Activated CD4-positive, alpha-beta T cell treated with anti-CD3 and anti-CD28 coated beads, Interleukin-2, amount 10 ng/mL, durations not matched to agents 7 days and 5 days (primary cell): ENCODE data around the gene DYNLT2B. TPM values are rescaled to one million over a fixed set of nuclear protein-coding genes. Genes with fewer than 3 reads are reported as not detected.
"Not testable (repeated sequence)": the region's sequence is repeated elsewhere in the genome, so short reads cannot be mapped to it uniquely, and the experiment has no call there.

ENCODE experiments used
- CTCF ChIA-PET: fragments of 350-600 bp; sonication (Branson Sonifier 250); formaldehyde crosslinking; loops from one replicate; lab custom pipeline; 2021; ENCODE audit warnings: antibody characterized with exemption; lab: Charles Lee
- POLR2A ChIA-PET: fragments of 350-600 bp; sonication (Branson Sonifier 250); formaldehyde crosslinking; loops from one replicate; lab custom pipeline; 2021; ENCODE audit warnings: antibody characterized with exemption; lab: Charles Lee
- DNase-seq: peaks from one replicate; pipeline ENCODE4 v3.0.0-alpha.2; 2020
- H3K27ac Mint-ChIP-seq: one replicate; pipeline ENCODE4 v1.8.0; 2021; ENCODE audit warnings: mild to moderate bottlenecking, moderate library complexity, mixed read lengths
- H3K27me3 Mint-ChIP-seq: one replicate; pipeline ENCODE4 v1.8.0; 2021; ENCODE audit warnings: mixed read lengths
- H3K36me3 Mint-ChIP-seq: one replicate; pipeline ENCODE4 v1.8.0; 2021; ENCODE audit warnings: low read depth, mixed read lengths
- H3K4me1 Mint-ChIP-seq: one replicate; pipeline ENCODE4 v1.8.0; 2021; ENCODE audit warnings: mixed read lengths
- H3K4me3 Mint-ChIP-seq: one replicate; pipeline ENCODE4 v1.8.0; 2021; ENCODE audit warnings: mild to moderate bottlenecking, moderate library complexity, mixed read lengths
- H3K9me3 Mint-ChIP-seq: one replicate; pipeline ENCODE4 v1.8.0; 2021; ENCODE audit warnings: mixed read lengths
- total RNA-seq, 2 experiments: library from RNA; stranded (reverse); gene quantifications; one replicate each; pipeline ENCODE4 v1.2.3, GENCODE V29; 2021

DYNLT2B gene
- total RNA-seq, 2 experiments from 2014 or later: 20.3 to 23.0 TPM

- H3K9me3 Mint-ChIP-seq: no peaks in the 10 kb centered on the region
- no peaks in the 10 kb centered on the region for H3K27me3 Mint-ChIP-seq
- DNase-seq: no peak
- H3K36me3 Mint-ChIP-seq: no peaks in the 10 kb centered on the region
- ChIA-PET POLR2A (no interaction called here), CTCF (interaction anchor here (0.6 to 1.2 kb wide), 5 partner anchors 8 to 502 kb away, joined by 3 to 5 read pairs (median 4); no protein-coding TSS in a partner anchor)
- peaks cover 21% of the 10 kb centered on the region for H3K4me1 Mint-ChIP-seq
- H3K27ac Mint-ChIP-seq: no peak overlapping the region
- no peak overlapping the region for H3K4me3 Mint-ChIP-seq
Observed at GRCh38 chr3:196320137-196320536, 2.1 kb upstream of the DYNLT2B start.

- H3K4me1 Mint-ChIP-seq: peaks cover 24% of the 10 kb centered on the region
- H3K36me3 Mint-ChIP-seq, H3K9me3 Mint-ChIP-seq, DNase-seq, H3K27me3 Mint-ChIP-seq: not testable (repeated sequence)
- H3K4me3 Mint-ChIP-seq: peak overlapping the region; percentile 93
- ChIA-PET CTCF (interaction anchor here (1.1 to 2.2 kb wide), 5 partner anchors 14 to 212 kb away, joined by 3 to 13 read pairs (median 3); no protein-coding TSS in a partner anchor), POLR2A (interaction anchor here (0.6 to 0.7 kb wide), 2 partner anchors 96 to 552 kb away, joined by 3 read pairs; no protein-coding TSS in a partner anchor)
- peak overlapping the region; percentile 99 for H3K27ac Mint-ChIP-seq
Observed at GRCh38 chr3:196316799-196317686, 997 bp downstream of the DYNLT2B start.

- H3K27ac Mint-ChIP-seq: peak overlapping the region; percentile 36
- no peak for DNase-seq
- H3K27me3 Mint-ChIP-seq: no peaks in the 10 kb centered on the region
- no peaks in the 10 kb centered on the region for H3K9me3 Mint-ChIP-seq
- peaks cover 7% of the 10 kb centered on the region for H3K36me3 Mint-ChIP-seq
- H3K4me1 Mint-ChIP-seq: peaks cover 20% of the 10 kb centered on the region
- ChIA-PET POLR2A (no interaction called here), CTCF (interaction anchor here (2.0 kb wide), 1 partner anchor 12 kb away, joined by 7 read pairs; no protein-coding TSS in a partner anchor)
- no peak overlapping the region for H3K4me3 Mint-ChIP-seq
Observed at GRCh38 chr3:196315821-196316220, 2.2 kb downstream of the DYNLT2B start.

- no peaks in the 10 kb centered on the region for H3K9me3 Mint-ChIP-seq
- no peak overlapping the region for H3K4me3 Mint-ChIP-seq
- H3K36me3 Mint-ChIP-seq: peaks cover 7% of the 10 kb centered on the region
- H3K27me3 Mint-ChIP-seq: no peaks in the 10 kb centered on the region
- POLR2A ChIA-PET: no interaction called here
- CTCF ChIA-PET: interaction anchor here (2.0 kb wide), 1 partner anchor 11 kb away, joined by 7 read pairs; no protein-coding TSS in a partner anchor
- peaks cover 20% of the 10 kb centered on the region for H3K4me1 Mint-ChIP-seq
- no peak for DNase-seq
- no peak overlapping the region for H3K27ac Mint-ChIP-seq
Observed at GRCh38 chr3:196314597-196314996, 3.4 kb downstream of the DYNLT2B start.

- DNase-seq, H3K27ac Mint-ChIP-seq, POLR2A ChIA-PET, H3K9me3 Mint-ChIP-seq, H3K4me3 Mint-ChIP-seq, H3K27me3 Mint-ChIP-seq, H3K36me3 Mint-ChIP-seq: not testable (repeated sequence)
- H3K4me1 Mint-ChIP-seq: peaks cover 15% of the 10 kb centered on the region
- CTCF ChIA-PET: interaction anchor here (2.0 kb wide), 1 partner anchor 10 kb away, joined by 7 read pairs; no protein-coding TSS in a partner anchor
Observed at GRCh38 chr3:196314086-196314485, 4.0 kb downstream of the DYNLT2B start.

- DNase-seq, POLR2A ChIA-PET, H3K4me3 Mint-ChIP-seq, H3K9me3 Mint-ChIP-seq, H3K27me3 Mint-ChIP-seq, H3K27ac Mint-ChIP-seq: not testable (repeated sequence)
- H3K4me1 Mint-ChIP-seq: peaks cover 11% of the 10 kb centered on the region
- CTCF ChIA-PET: interaction anchor here (1.4 kb wide), 1 partner anchor 15 kb away, joined by 3 read pairs; the partner anchor contains the start of gene DYNLT2B
- H3K36me3 Mint-ChIP-seq: peaks cover 26% of the 10 kb centered on the region
Observed at GRCh38 chr3:196302960-196303359, 15.1 kb downstream of the DYNLT2B start.

GRCh38 chr3:196302551-196302950 lies 15.5 kb downstream of the DYNLT2B start:
- CTCF ChIA-PET: interaction anchor here (1.4 kb wide), 1 partner anchor 15 kb away, joined by 3 read pairs; the partner anchor contains the start of gene DYNLT2B
- POLR2A ChIA-PET, DNase-seq, H3K27me3 Mint-ChIP-seq, H3K27ac Mint-ChIP-seq, H3K4me3 Mint-ChIP-seq, H3K9me3 Mint-ChIP-seq: not testable (repeated sequence)
- H3K4me1 Mint-ChIP-seq: peaks cover 11% of the 10 kb centered on the region
- H3K36me3 Mint-ChIP-seq: peaks cover 26% of the 10 kb centered on the region

GRCh38 chr3:196298521-196298920 lies 19.5 kb downstream of the DYNLT2B start:
- no peaks in the 10 kb centered on the region for H3K27me3 Mint-ChIP-seq
- no peaks in the 10 kb centered on the region for H3K9me3 Mint-ChIP-seq
- H3K27ac Mint-ChIP-seq: no peak overlapping the region
- ChIA-PET CTCF (interaction anchor here (0.6 kb wide), 1 partner anchor 206 kb away, joined by 4 read pairs; no protein-coding TSS in a partner anchor), POLR2A (interaction anchor here (0.6 kb wide), 1 partner anchor 67 kb away, joined by 4 read pairs; no protein-coding TSS in a partner anchor)
- no peak overlapping the region for H3K4me3 Mint-ChIP-seq
- no peak for DNase-seq
- peaks cover 11% of the 10 kb centered on the region for H3K4me1 Mint-ChIP-seq
- peaks cover 22% of the 10 kb centered on the region for H3K36me3 Mint-ChIP-seq

- Mint-ChIP-seq H3K27ac (no peak overlapping the region), H3K4me1 (peaks cover 10% of the 10 kb centered on the region), H3K27me3 (no peaks in the 10 kb centered on the region), H3K4me3 (no peak overlapping the region), H3K9me3 (no peaks in the 10 kb centered on the region), H3K36me3 (peaks cover 6% of the 10 kb centered on the region)
- no peak for DNase-seq
- POLR2A ChIA-PET: no interaction called here
- CTCF ChIA-PET: no interaction called here
Observed at GRCh38 chr3:196292286-196292923, 25.6 kb downstream of the DYNLT2B start.

- POLR2A ChIA-PET: no interaction called here
- H3K27ac Mint-ChIP-seq: peak overlapping the region; percentile 92
- H3K36me3 Mint-ChIP-seq: peaks cover 20% of the 10 kb centered on the region
- CTCF ChIA-PET: interaction anchor here (1.4 to 1.6 kb wide), 3 partner anchors 9 to 34 kb away, joined by 3 read pairs; no protein-coding TSS in a partner anchor
- H3K27me3 Mint-ChIP-seq: no peaks in the 10 kb centered on the region
- no peak for DNase-seq
- no peaks in the 10 kb centered on the region for H3K9me3 Mint-ChIP-seq
- H3K4me3 Mint-ChIP-seq: peak overlapping the region; percentile 99
- H3K4me1 Mint-ChIP-seq: peaks cover 42% of the 10 kb centered on the region
Observed at GRCh38 chr3:196288141-196288460, 29.9 kb downstream of the DYNLT2B start.

GRCh38 chr3:196287440-196288140 lies 30.4 kb downstream of the DYNLT2B start, which contains the start of gene PCYT1A:
TSS of gene PCYT1A (minus strand) at chr3:196287726. CDS start at chr3:196270531, 17,195 bp downstream.
- peak; percentile 82 for DNase-seq
- H3K27ac Mint-ChIP-seq: peak within 1 kb of the TSS; percentile 92
- no peaks in the 10 kb centered on the region for H3K9me3 Mint-ChIP-seq
- CTCF ChIA-PET: interaction anchor here (0.5 to 1.6 kb wide), 4 partner anchors 9 to 1536 kb away, joined by 3 to 4 read pairs (median 3); no protein-coding TSS in a partner anchor
- peaks cover 20% of the 10 kb centered on the region for H3K36me3 Mint-ChIP-seq
- peak within 1 kb of the TSS; percentile 99 for H3K4me3 Mint-ChIP-seq
- POLR2A ChIA-PET: no interaction called here
- peaks cover 42% of the 10 kb centered on the region for H3K4me1 Mint-ChIP-seq
- H3K27me3 Mint-ChIP-seq: no peaks in the 10 kb centered on the region

GRCh38 chr3:196287090-196287439 lies 31.0 kb downstream of the DYNLT2B start:
- Mint-ChIP-seq H3K27ac (peak overlapping the region; percentile 92), H3K36me3 (peaks cover 20% of the 10 kb centered on the region), H3K4me3 (peak overlapping the region; percentile 99), H3K4me1 (peaks cover 45% of the 10 kb centered on the region), H3K27me3 (no peaks in the 10 kb centered on the region), H3K9me3 (no peaks in the 10 kb centered on the region)
- ChIA-PET CTCF (interaction anchor here (0.5 to 1.5 kb wide), 3 partner anchors 8 to 1535 kb away, joined by 3 to 4 read pairs (median 3); no protein-coding TSS in a partner anchor), POLR2A (no interaction called here)
- DNase-seq: peak; percentile 39
